Neural cell (in vitro differentiated cells): ENCODE data around the gene UBE2I.

Source experiments
- CTCF ChIP-seq: fragments of 450-650 bp; IDR thresholded peaks from 2 replicates; pipeline ENCODE4 v1.5.1; 2014; ENCODE audit warnings: antibody characterized with exemption, mild to moderate bottlenecking, moderate library complexity; ENCODE audit not compliant: poor library complexity, severe bottlenecking
- EP300 ChIP-seq: fragments of 450-650 bp; conservative IDR thresholded peaks from 2 replicates; pipeline ENCODE4 v1.6.1; 2014; ENCODE audit warnings: antibody characterized with exemption, mild to moderate bottlenecking, moderate library complexity; ENCODE audit not compliant: poor library complexity, severe bottlenecking
- EZH2 ChIP-seq: fragments of 200-600, 300-800 bp; shearing (Covaris generic), sonication (generic); IDR thresholded peaks from 2 replicates; pipeline ENCODE4 v1.6.1; 2014; ENCODE audit warnings: antibody characterized with exemption, low read length, borderline replicate concordance, mild to moderate bottlenecking; ENCODE audit not compliant: insufficient read depth, poor library complexity, severe bottlenecking
- TAF1 ChIP-seq: IDR thresholded peaks from 2 replicates; pipeline ENCODE4 v1.6.1; 2012; ENCODE audit warnings: low read depth

GRCh38 chr16:1347286-1347855, 37.9 kb downstream of the UBE2I start:
- TF ChIP-seq EP300 (no peak), CTCF (no peak), TAF1 (no peak), EZH2 (no peak)
